ENCODE data around the gene TMEM116.
"Not testable (repeated sequence)": the region's sequence is repeated elsewhere in the genome, so short reads cannot be mapped to it uniquely, and the experiment has no call there.

TMEM116 gene

GRCh38 chr12:112018571-112019237, 5.7 kb upstream of the TMEM116 start:
- in situ Hi-C loops (cut with MboI; ENCODE audit: low sequenced_read_pairs, unreplicated experiment), result no loop called here
- no peak for DNase-seq (ENCODE audit: low spot score)
- TF ChIP-seq CTCF (IDR thresholded peaks at IDR 0.05; ENCODE audit: borderline replicate concordance, control extremely low read depth, extremely low read depth, insufficient read depth, missing control alignments), result no peak

- no peak for DNase-seq (ENCODE audit: low spot score)
- no peak for TF ChIP-seq CTCF (IDR thresholded peaks at IDR 0.05; ENCODE audit: borderline replicate concordance, control extremely low read depth, extremely low read depth, insufficient read depth, missing control alignments)
Measured at GRCh38 chr12:112017041-112017440, 4.1 kb upstream of the TMEM116 start.

GRCh38 chr12:112015938-112016337, 3.0 kb upstream of the TMEM116 start:
- in situ Hi-C loops (cut with MboI; ENCODE audit: low sequenced_read_pairs, unreplicated experiment), result no loop called here
- no peak for TF ChIP-seq CTCF (IDR thresholded peaks at IDR 0.05; ENCODE audit: borderline replicate concordance, control extremely low read depth, extremely low read depth, insufficient read depth, missing control alignments)
- DNase-seq (ENCODE audit: low spot score), result no peak

More at GRCh38 chr12:112017041-112017440, 4.1 kb upstream of the TMEM116 start:
- in situ Hi-C loops (cut with MboI; ENCODE audit: low sequenced_read_pairs, unreplicated experiment), result no loop called here

GRCh38 chr12:112013601-112014402, 837 bp upstream of the TMEM116 start:
- TF ChIP-seq CTCF (IDR thresholded peaks at IDR 0.05; ENCODE audit: borderline replicate concordance, control extremely low read depth, extremely low read depth, insufficient read depth, missing control alignments), result no peak
- peak; percentile 40 for DNase-seq (ENCODE audit: low spot score)
- in situ Hi-C loops (cut with MboI; ENCODE audit: low sequenced_read_pairs, unreplicated experiment), result no loop called here

- no peak for DNase-seq (ENCODE audit: low spot score)
- TF ChIP-seq CTCF (IDR thresholded peaks at IDR 0.05; ENCODE audit: borderline replicate concordance, control extremely low read depth, extremely low read depth, insufficient read depth, missing control alignments), result no peak
- in situ Hi-C loops (cut with MboI; ENCODE audit: low sequenced_read_pairs, unreplicated experiment), result no loop called here
Measured at GRCh38 chr12:112011685-112012084, 1.3 kb downstream of the TMEM116 start.

DNA sequence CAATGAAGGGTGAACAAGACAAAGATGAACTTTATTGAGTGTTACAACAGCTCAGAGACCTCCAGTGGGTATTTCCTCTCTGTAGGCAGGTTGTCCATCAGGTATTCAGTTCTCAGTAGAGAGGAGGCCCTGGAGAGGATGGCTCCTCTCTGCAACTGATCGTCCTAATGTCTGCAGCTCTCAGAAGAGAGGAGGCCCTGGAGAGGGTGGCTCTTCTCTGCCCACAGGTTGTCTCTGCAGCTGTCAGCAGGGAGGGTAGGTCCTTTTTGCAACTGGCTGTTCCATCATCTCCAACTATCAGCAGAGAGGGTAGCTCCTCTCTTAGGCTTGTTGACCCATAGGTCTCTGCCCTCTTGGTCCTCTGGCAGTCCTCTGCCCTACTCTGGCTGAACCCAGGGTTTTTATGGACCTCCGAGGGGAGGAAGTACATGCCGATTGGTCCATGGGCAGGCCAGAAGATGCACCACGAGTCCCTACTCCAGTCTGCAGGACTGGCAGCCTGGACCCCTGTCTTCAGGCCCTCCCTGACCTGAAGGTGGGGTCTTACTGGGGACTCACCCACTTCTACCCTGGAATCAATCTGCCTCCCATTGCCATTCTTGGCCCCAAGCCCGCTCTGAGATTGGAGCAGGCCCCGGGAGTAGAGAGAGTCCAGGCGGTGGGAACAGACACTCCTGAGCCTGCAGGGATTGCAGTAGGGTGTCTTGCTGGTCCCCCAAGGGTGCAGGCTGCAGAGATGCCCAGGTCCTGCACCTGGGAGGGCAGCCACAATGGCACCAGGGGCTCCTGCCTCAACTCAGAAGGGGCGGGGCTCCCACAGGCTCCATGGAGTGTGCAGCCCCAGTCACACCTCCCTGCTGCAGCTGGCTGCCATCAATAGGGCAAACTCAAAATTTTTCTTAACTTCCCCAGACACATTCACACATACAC, 2.3 kb downstream of the TMEM116 start:
- no peak for TF ChIP-seq CTCF (IDR thresholded peaks at IDR 0.05; ENCODE audit: borderline replicate concordance, control extremely low read depth, extremely low read depth, insufficient read depth, missing control alignments)
- in situ Hi-C loops (cut with MboI; ENCODE audit: low sequenced_read_pairs, unreplicated experiment), result no loop called here
- no peak for DNase-seq (ENCODE audit: low spot score)

DNA sequence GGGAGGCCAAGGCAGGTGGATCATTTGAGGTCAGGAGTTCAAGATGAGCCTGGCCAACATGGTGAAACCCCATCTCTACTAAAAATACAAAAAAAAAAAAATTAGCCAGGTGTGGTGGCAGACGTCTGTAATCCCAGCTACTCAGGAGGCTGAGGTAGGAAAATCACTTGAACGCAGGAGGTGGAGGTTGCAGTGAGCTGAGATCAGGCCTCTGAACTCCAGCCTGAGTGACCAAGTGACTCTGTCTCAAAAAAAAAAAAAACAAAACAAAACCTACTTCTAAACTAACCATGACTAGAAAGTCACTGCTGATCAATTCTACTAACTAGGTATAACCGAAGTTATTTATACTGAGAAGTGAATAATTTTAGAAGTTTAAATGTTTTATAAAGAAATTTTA, 3.4 kb downstream of the TMEM116 start:
- DNase-seq (ENCODE audit: low spot score); in situ Hi-C loops (cut with MboI; ENCODE audit: low sequenced_read_pairs, unreplicated experiment): not testable (repeated sequence)
